ENCODE results near the gene SLC38A3. TPM values are rescaled to one million over a fixed set of nuclear protein-coding genes. Genes with fewer than 3 reads are reported as not detected.

Gene SLC38A3
- total RNA-seq, 1 donor from 2014 or later = not detected

- Histone ChIP-seq H3K27me3 (ENCODE audit: low read depth) (no peaks in the 10 kb centered on the region), H3K27ac (no peak overlapping the region), H3K4me1 (peaks cover 64% of the 10 kb centered on the region), H3K36me3 (peaks cover 17% of the 10 kb centered on the region), H3K9me3 (no peaks in the 10 kb centered on the region), H3K4me3 (no peak overlapping the region)
- DNase-seq (no peak), ATAC-seq (no peak)
- intact Hi-C loops (cut with DNase I) = no loop called here
- no peak for TF ChIP-seq CTCF (IDR thresholded peaks at IDR 0.05)
Observed at GRCh38 chr3:50262778-50263177, 57.7 kb downstream of the SLC38A3 start.

- peak overlapping the region; percentile 9 for H3K4me3 ChIP-seq
- ATAC-seq (no peak), DNase-seq (no peak)
- no peaks in the 10 kb centered on the region for H3K27me3 ChIP-seq (ENCODE audit: low read depth)
- intact Hi-C loops (cut with DNase I) = no loop called here
- peaks cover 7% of the 10 kb centered on the region for H3K36me3 ChIP-seq
- H3K27ac ChIP-seq = peak overlapping the region; percentile 93
- no peak for TF ChIP-seq CTCF (IDR thresholded peaks at IDR 0.05)
- H3K9me3 ChIP-seq = no peaks in the 10 kb centered on the region
- peaks cover 67% of the 10 kb centered on the region for H3K4me1 ChIP-seq
Observed at GRCh38 chr3:50263478-50264382, 58.7 kb downstream of the SLC38A3 start.

- Histone ChIP-seq H3K27me3 (ENCODE audit: low read depth) (no peaks in the 10 kb centered on the region), H3K9me3 (no peaks in the 10 kb centered on the region), H3K4me3 (peak overlapping the region; percentile 9), H3K27ac (peak overlapping the region; percentile 93), H3K4me1 (peaks cover 69% of the 10 kb centered on the region), H3K36me3 (no peaks in the 10 kb centered on the region)
- DNase-seq (peak; percentile 86), ATAC-seq (peak; percentile 68 to 75)
- intact Hi-C loops (cut with DNase I) = no loop called here
- no peak for TF ChIP-seq CTCF (IDR thresholded peaks at IDR 0.05)
Observed at GRCh38 chr3:50264383-50264963, 59.4 kb downstream of the SLC38A3 start.

GRCh38 chr3:50264964-50265485 is 60.0 kb downstream of the SLC38A3 start:
- DNase-seq = no peak
- H3K9me3 ChIP-seq = no peaks in the 10 kb centered on the region
- peak overlapping the region; percentile 24 for H3K4me3 ChIP-seq
- intact Hi-C loops (cut with DNase I) = no loop called here
- H3K36me3 ChIP-seq = no peaks in the 10 kb centered on the region
- ATAC-seq = peak; percentile 1 to 36
- H3K27ac ChIP-seq = peak overlapping the region; percentile 93
- no peaks in the 10 kb centered on the region for H3K27me3 ChIP-seq (ENCODE audit: low read depth)
- TF ChIP-seq CTCF (IDR thresholded peaks at IDR 0.05) = no peak
- H3K4me1 ChIP-seq = peaks cover 69% of the 10 kb centered on the region

- Histone ChIP-seq H3K4me1 (peaks cover 70% of the 10 kb centered on the region), H3K27ac (peak overlapping the region; percentile 93), H3K36me3 (no peaks in the 10 kb centered on the region), H3K4me3 (peak overlapping the region; percentile 62), H3K27me3 (ENCODE audit: low read depth) (no peaks in the 10 kb centered on the region), H3K9me3 (no peaks in the 10 kb centered on the region)
- intact Hi-C loops (cut with DNase I) = no loop called here
- no peak for ATAC-seq
- TF ChIP-seq CTCF (IDR thresholded peaks at IDR 0.05) = no peak
- no peak for DNase-seq
Observed at GRCh38 chr3:50265571-50265970, 60.5 kb downstream of the SLC38A3 start.
